Loucy (cell line): ENCODE data around the gene PAFAH1B2.

Experiments
- EZH2phosphoT487 ChIP-seq: fragments of 200-600 bp; IDR thresholded peaks from 2 replicates; pipeline ENCODE4 v1.6.1; 2018; ENCODE audit warnings: antibody characterized with exemption, mild to moderate bottlenecking, moderate library complexity, borderline replicate concordance
- TF ChIP-seq, protein P1 (sequence below): fragments of 200-600 bp; sonication (generic); conservative IDR thresholded peaks from 2 replicates; pipeline ENCODE4 v1.5.1; 2014; ENCODE audit warnings: mild to moderate bottlenecking, antibody characterized with exemption, low read length

DNA sequence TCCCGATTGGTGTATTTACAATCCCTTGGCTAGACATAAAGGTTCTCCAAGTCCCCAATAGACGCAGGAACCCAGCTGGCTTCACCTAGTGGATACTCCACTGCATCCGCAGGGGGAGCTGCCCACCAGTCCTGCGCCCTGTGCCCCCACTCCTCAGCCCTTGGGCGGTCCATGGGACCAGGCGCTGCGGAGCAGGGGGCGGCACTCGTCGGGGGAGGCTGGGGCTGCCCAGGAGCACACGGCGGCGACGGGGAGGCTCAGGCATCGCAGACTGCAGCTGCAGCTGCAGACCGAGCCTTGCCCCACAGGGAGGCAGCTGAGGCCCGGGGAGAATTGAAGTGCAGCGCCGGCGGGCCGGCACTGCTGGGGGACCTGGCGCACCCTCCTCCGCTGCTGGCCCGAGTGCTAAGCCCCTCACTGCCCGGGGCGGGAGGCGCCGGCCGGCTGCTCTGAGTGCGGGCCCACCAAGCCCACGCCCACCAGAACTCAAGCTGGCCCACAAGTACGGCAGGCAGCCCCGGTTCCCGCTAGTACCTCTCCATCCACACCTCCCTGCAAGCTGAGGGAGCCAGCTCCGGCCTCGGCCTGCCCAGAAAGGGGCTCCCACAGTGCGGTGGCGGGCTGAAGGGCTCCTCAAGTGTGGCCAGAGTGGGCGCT lies 33.7 kb upstream of the PAFAH1B2 start:
- TF ChIP-seq, protein P1, sequence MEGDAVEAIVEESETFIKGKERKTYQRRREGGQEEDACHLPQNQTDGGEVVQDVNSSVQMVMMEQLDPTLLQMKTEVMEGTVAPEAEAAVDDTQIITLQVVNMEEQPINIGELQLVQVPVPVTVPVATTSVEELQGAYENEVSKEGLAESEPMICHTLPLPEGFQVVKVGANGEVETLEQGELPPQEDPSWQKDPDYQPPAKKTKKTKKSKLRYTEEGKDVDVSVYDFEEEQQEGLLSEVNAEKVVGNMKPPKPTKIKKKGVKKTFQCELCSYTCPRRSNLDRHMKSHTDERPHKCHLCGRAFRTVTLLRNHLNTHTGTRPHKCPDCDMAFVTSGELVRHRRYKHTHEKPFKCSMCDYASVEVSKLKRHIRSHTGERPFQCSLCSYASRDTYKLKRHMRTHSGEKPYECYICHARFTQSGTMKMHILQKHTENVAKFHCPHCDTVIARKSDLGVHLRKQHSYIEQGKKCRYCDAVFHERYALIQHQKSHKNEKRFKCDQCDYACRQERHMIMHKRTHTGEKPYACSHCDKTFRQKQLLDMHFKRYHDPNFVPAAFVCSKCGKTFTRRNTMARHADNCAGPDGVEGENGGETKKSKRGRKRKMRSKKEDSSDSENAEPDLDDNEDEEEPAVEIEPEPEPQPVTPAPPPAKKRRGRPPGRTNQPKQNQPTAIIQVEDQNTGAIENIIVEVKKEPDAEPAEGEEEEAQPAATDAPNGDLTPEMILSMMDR, result no peak
- no peak for TF ChIP-seq EZH2phosphoT487
